ENCODE measurements around the gene B3GNT2. TPM values are rescaled to one million over a fixed set of nuclear protein-coding genes. Genes with fewer than 3 reads are reported as not detected.

The B3GNT2 gene
- total and polyA plus RNA-seq, 9 of the 15 experiments (the other 6 are each of a cell fraction or from before 2014, with no cell fraction given): 6.0 to 38.9 (median 25.0) TPM

DNA sequence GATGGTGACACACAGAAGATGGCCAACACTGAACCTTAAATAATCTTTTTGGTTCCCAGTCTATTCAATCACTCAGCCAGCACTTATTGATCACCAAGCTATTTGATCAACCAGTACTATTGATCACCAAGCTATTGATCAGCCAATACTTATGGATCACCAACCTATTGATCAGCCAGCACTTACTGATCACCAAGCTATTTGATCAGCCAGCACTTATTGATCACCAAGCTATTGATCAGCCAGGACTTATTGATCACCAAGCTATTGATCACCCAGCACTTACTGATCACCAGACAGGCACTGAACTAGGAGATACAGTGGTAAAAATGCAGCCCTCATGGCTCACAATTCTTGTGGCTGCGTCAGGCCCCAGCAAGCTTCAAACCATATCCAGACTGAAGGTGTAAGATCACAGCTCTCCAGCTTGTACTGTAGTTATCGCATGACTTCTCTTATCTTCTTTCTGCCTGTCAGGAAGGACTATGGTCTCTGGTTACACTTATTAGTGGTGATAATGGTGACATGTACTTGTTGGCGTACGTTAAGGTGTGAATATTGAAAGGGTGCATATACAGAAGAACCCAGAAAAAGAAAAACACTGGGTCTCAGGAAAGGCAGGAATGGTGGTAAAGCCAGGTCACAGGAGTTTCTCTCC is 18.4 kb upstream of the B3GNT2 start (continued):
- TF ChIP-seq, protein P1, sequence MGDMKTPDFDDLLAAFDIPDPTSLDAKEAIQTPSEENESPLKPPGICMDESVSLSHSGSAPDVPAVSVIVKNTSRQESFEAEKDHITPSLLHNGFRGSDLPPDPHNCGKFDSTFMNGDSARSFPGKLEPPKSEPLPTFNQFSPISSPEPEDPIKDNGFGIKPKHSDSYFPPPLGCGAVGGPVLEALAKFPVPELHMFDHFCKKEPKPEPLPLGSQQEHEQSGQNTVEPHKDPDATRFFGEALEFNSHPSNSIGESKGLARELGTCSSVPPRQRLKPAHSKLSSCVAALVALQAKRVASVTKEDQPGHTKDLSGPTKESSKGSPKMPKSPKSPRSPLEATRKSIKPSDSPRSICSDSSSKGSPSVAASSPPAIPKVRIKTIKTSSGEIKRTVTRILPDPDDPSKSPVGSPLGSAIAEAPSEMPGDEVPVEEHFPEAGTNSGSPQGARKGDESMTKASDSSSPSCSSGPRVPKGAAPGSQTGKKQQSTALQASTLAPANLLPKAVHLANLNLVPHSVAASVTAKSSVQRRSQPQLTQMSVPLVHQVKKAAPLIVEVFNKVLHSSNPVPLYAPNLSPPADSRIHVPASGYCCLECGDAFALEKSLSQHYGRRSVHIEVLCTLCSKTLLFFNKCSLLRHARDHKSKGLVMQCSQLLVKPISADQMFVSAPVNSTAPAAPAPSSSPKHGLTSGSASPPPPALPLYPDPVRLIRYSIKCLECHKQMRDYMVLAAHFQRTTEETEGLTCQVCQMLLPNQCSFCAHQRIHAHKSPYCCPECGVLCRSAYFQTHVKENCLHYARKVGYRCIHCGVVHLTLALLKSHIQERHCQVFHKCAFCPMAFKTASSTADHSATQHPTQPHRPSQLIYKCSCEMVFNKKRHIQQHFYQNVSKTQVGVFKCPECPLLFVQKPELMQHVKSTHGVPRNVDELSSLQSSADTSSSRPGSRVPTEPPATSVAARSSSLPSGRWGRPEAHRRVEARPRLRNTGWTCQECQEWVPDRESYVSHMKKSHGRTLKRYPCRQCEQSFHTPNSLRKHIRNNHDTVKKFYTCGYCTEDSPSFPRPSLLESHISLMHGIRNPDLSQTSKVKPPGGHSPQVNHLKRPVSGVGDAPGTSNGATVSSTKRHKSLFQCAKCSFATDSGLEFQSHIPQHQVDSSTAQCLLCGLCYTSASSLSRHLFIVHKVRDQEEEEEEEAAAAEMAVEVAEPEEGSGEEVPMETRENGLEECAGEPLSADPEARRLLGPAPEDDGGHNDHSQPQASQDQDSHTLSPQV (IDR thresholded peaks at IDR 0.05): peak; percentile 57; the same call in 1 of the 2 replicates
- TF ChIP-seq, protein P2, sequence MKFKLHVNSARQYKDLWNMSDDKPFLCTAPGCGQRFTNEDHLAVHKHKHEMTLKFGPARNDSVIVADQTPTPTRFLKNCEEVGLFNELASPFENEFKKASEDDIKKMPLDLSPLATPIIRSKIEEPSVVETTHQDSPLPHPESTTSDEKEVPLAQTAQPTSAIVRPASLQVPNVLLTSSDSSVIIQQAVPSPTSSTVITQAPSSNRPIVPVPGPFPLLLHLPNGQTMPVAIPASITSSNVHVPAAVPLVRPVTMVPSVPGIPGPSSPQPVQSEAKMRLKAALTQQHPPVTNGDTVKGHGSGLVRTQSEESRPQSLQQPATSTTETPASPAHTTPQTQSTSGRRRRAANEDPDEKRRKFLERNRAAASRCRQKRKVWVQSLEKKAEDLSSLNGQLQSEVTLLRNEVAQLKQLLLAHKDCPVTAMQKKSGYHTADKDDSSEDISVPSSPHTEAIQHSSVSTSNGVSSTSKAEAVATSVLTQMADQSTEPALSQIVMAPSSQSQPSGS (CRISPR knock-in tag; IDR thresholded peaks at IDR 0.05): no peak
- TF ChIP-seq PHF21A (IDR thresholded peaks at IDR 0.05; ENCODE audit: borderline replicate concordance, low read depth) (no peak), STAG1 (CRISPR knock-in tag; IDR thresholded peaks at IDR 0.05; ENCODE audit: borderline replicate concordance) (no peak), E2F8 (IDR thresholded peaks at IDR 0.05; ENCODE audit: low read depth, partially characterized antibody) (no peak), USF1 (CRISPR knock-in tag; IDR thresholded peaks at IDR 0.05) (no peak), ZNF217 (CRISPR knock-in tag; IDR thresholded peaks at IDR 0.05) (no peak), RAD21 (CRISPR knock-in tag; conservative IDR thresholded peaks at IDR 0.05 in 1 of 2, IDR thresholded peaks at IDR 0.05 in 1 of 2) (no peak), TCF3 (CRISPR knock-in tag; IDR thresholded peaks at IDR 0.05) (peak; percentile 79), CBFB (CRISPR knock-in tag; IDR thresholded peaks at IDR 0.05) (no peak), SMARCB1 (IDR thresholded peaks at IDR 0.05; ENCODE audit: insufficient read length, low read depth) (no peak), CHCHD3 (CRISPR knock-in tag; IDR thresholded peaks at IDR 0.05) (no peak), CTBP1 (IDR thresholded peaks at IDR 0.05; ENCODE audit: borderline replicate concordance) (peak; percentile 27; the same call in 1 of the 2 replicates), XRCC4 (IDR thresholded peaks at IDR 0.05; ENCODE audit: extremely low read depth, insufficient read depth, insufficient read length) (no peak), FOXK2 (conservative IDR thresholded peaks at IDR 0.05 in 1 of 2, IDR thresholded peaks at IDR 0.05 in 1 of 2; ENCODE audit: low read depth in 2 of 2) (no peak), PML (IDR thresholded peaks at IDR 0.05; ENCODE audit: low read length) (no peak)
- TF ChIP-seq, protein P3, sequence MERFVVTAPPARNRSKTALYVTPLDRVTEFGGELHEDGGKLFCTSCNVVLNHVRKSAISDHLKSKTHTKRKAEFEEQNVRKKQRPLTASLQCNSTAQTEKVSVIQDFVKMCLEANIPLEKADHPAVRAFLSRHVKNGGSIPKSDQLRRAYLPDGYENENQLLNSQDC (CRISPR knock-in tag; IDR thresholded peaks at IDR 0.05): no peak
- TF ChIP-seq, protein P4, sequence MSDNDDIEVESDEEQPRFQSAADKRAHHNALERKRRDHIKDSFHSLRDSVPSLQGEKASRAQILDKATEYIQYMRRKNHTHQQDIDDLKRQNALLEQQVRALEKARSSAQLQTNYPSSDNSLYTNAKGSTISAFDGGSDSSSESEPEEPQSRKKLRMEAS (CRISPR knock-in tag; IDR thresholded peaks at IDR 0.05): no peak

Measured in K562 (cell line).